Stimulated activated naive CD8-positive, alpha-beta T cell treated with anti-CD3 and anti-CD28 coated beads, Interleukin-15, Interleukin-2, amounts not matched to agents 100 ng/mL and 50 ng/mL, for 24 hours (primary cell): Measurements from ENCODE around the gene SNX20.

ENCODE experiments used
- H3K27ac Mint-ChIP-seq: one replicate; pipeline ENCODE4 v1.8.0; 2021; ENCODE audit warnings: mild to moderate bottlenecking, mixed read lengths
- H3K27me3 Mint-ChIP-seq: one replicate; pipeline ENCODE4 v1.8.0; 2021; ENCODE audit warnings: mixed read lengths
- H3K36me3 Mint-ChIP-seq: one replicate; pipeline ENCODE4 v1.8.0; 2021; ENCODE audit warnings: low read depth, mixed read lengths
- H3K4me1 Mint-ChIP-seq: one replicate; pipeline ENCODE4 v1.8.0; 2021; ENCODE audit warnings: low read depth, mixed read lengths
- H3K4me3 Mint-ChIP-seq: one replicate; pipeline ENCODE4 v1.8.0; 2021; ENCODE audit warnings: mild to moderate bottlenecking, mixed read lengths
- H3K9me3 Mint-ChIP-seq: one replicate; pipeline ENCODE4 v1.8.0; 2021; ENCODE audit warnings: mixed read lengths

SNX20 gene

GRCh38 chr16:50681021-50681885 lies at the start of gene SNX20:
SNX20 (minus strand) TSS chr16:50681312; CDS start chr16:50677526, 3,786 bp downstream.
- H3K4me1 Mint-ChIP-seq: peaks cover 80% of the 10 kb centered on the region
- no peaks in the 10 kb centered on the region for H3K9me3 Mint-ChIP-seq
- peak within 1 kb of the TSS; percentile 87 for H3K4me3 Mint-ChIP-seq
- H3K27me3 Mint-ChIP-seq: no peaks in the 10 kb centered on the region
- H3K27ac Mint-ChIP-seq: peak within 1 kb of the TSS; percentile 92
- H3K36me3 Mint-ChIP-seq: peaks cover 20% of the 10 kb centered on the region

- Mint-ChIP-seq H3K9me3 (peaks cover 6% of the 10 kb centered on the region), H3K36me3 (peaks cover 14% of the 10 kb centered on the region), H3K27ac (no peak overlapping the region), H3K27me3 (no peaks in the 10 kb centered on the region), H3K4me3 (no peak overlapping the region), H3K4me1 (peaks cover 21% of the 10 kb centered on the region)
Measured at GRCh38 chr16:50724306-50724705, 43.2 kb upstream of the SNX20 start.

GRCh38 chr16:50722960-50723359 lies 41.8 kb upstream of the SNX20 start:
- H3K4me3 Mint-ChIP-seq: no peak overlapping the region
- peaks cover 10% of the 10 kb centered on the region for H3K36me3 Mint-ChIP-seq
- peaks cover 6% of the 10 kb centered on the region for H3K9me3 Mint-ChIP-seq
- no peaks in the 10 kb centered on the region for H3K27me3 Mint-ChIP-seq
- H3K27ac Mint-ChIP-seq: no peak overlapping the region
- peaks cover 24% of the 10 kb centered on the region for H3K4me1 Mint-ChIP-seq

- Mint-ChIP-seq H3K27me3 (no peaks in the 10 kb centered on the region), H3K27ac (peak overlapping the region; percentile 58), H3K4me1 (peaks cover 25% of the 10 kb centered on the region), H3K36me3 (peaks cover 10% of the 10 kb centered on the region), H3K4me3 (no peak overlapping the region), H3K9me3 (peaks cover 6% of the 10 kb centered on the region)
Measured at GRCh38 chr16:50722405-50722737, 41.3 kb upstream of the SNX20 start.

GRCh38 chr16:50721549-50722404 lies 40.7 kb upstream of the SNX20 start:
- H3K36me3 Mint-ChIP-seq: peaks cover 10% of the 10 kb centered on the region
- no peaks in the 10 kb centered on the region for H3K27me3 Mint-ChIP-seq
- H3K4me1 Mint-ChIP-seq: peaks cover 31% of the 10 kb centered on the region

GRCh38 chr16:50719401-50720337 lies 38.6 kb upstream of the SNX20 start:
- Mint-ChIP-seq H3K4me1 (peaks cover 32% of the 10 kb centered on the region), H3K27ac (no peak overlapping the region), H3K27me3 (no peaks in the 10 kb centered on the region), H3K9me3 (peaks cover 6% of the 10 kb centered on the region), H3K4me3 (no peak overlapping the region), H3K36me3 (peaks cover 6% of the 10 kb centered on the region)

More at GRCh38 chr16:50721549-50722404, 40.7 kb upstream of the SNX20 start:
- Mint-ChIP-seq H3K4me3 (no peak overlapping the region), H3K27ac (peak overlapping the region; percentile 58), H3K9me3 (peaks cover 6% of the 10 kb centered on the region)

GRCh38 chr16:50718761-50719400 lies 37.8 kb upstream of the SNX20 start:
- Mint-ChIP-seq H3K27me3 (no peaks in the 10 kb centered on the region), H3K36me3 (peaks cover 1% of the 10 kb centered on the region), H3K4me1 (peaks cover 35% of the 10 kb centered on the region), H3K27ac (no peak overlapping the region), H3K9me3 (peaks cover 1% of the 10 kb centered on the region), H3K4me3 (no peak overlapping the region)

- Mint-ChIP-seq H3K9me3 (no peaks in the 10 kb centered on the region), H3K4me3 (no peak overlapping the region), H3K27me3 (no peaks in the 10 kb centered on the region), H3K4me1 (peaks cover 35% of the 10 kb centered on the region), H3K36me3 (no peaks in the 10 kb centered on the region), H3K27ac (no peak overlapping the region)
Measured at GRCh38 chr16:50718061-50718760, 37.1 kb upstream of the SNX20 start.

- no peaks in the 10 kb centered on the region for H3K36me3 Mint-ChIP-seq
- no peak overlapping the region for H3K4me3 Mint-ChIP-seq
- peak overlapping the region; percentile 3 for H3K27ac Mint-ChIP-seq
- H3K9me3 Mint-ChIP-seq: no peaks in the 10 kb centered on the region
- H3K4me1 Mint-ChIP-seq: peaks cover 35% of the 10 kb centered on the region
- no peaks in the 10 kb centered on the region for H3K27me3 Mint-ChIP-seq
Measured at GRCh38 chr16:50717494-50717893, 36.4 kb upstream of the SNX20 start.

- H3K4me3 Mint-ChIP-seq: no peak overlapping the region
- no peaks in the 10 kb centered on the region for H3K27me3 Mint-ChIP-seq
- H3K36me3 Mint-ChIP-seq: no peaks in the 10 kb centered on the region
- no peaks in the 10 kb centered on the region for H3K9me3 Mint-ChIP-seq
- H3K4me1 Mint-ChIP-seq: peaks cover 35% of the 10 kb centered on the region
- H3K27ac Mint-ChIP-seq: no peak overlapping the region
Measured at GRCh38 chr16:50717091-50717490, 36.0 kb upstream of the SNX20 start.

- Mint-ChIP-seq H3K4me1 (peaks cover 42% of the 10 kb centered on the region), H3K4me3 (no peak overlapping the region), H3K27ac (no peak overlapping the region), H3K36me3 (no peaks in the 10 kb centered on the region), H3K27me3 (no peaks in the 10 kb centered on the region), H3K9me3 (no peaks in the 10 kb centered on the region)
Measured at GRCh38 chr16:50712956-50713355, 31.8 kb upstream of the SNX20 start.

GRCh38 chr16:50712560-50712898 lies 31.4 kb upstream of the SNX20 start:
- H3K27me3 Mint-ChIP-seq: no peaks in the 10 kb centered on the region
- no peak overlapping the region for H3K4me3 Mint-ChIP-seq
- no peaks in the 10 kb centered on the region for H3K36me3 Mint-ChIP-seq
- peaks cover 46% of the 10 kb centered on the region for H3K4me1 Mint-ChIP-seq
- H3K9me3 Mint-ChIP-seq: no peaks in the 10 kb centered on the region
- H3K27ac Mint-ChIP-seq: no peak overlapping the region

- H3K4me3 Mint-ChIP-seq: no peak overlapping the region
- H3K4me1 Mint-ChIP-seq: peaks cover 46% of the 10 kb centered on the region
- H3K9me3 Mint-ChIP-seq: no peaks in the 10 kb centered on the region
- no peak overlapping the region for H3K27ac Mint-ChIP-seq
- H3K36me3 Mint-ChIP-seq: no peaks in the 10 kb centered on the region
- H3K27me3 Mint-ChIP-seq: no peaks in the 10 kb centered on the region
Measured at GRCh38 chr16:50711862-50712559, 30.9 kb upstream of the SNX20 start.
